Right renal cortex interstitium (tissue), 3 donors: ENCODE results near the gene ADGRA3. TPM values are rescaled to one million over a fixed set of nuclear protein-coding genes. Genes with fewer than 3 reads are reported as not detected.
A peak's percentile ranks its signal among the peaks of the same experiment; 100 is the strongest.
"Not testable (repeated sequence)": the region's sequence is repeated elsewhere in the genome, so short reads cannot be mapped to it uniquely, and the experiment has no call there.

Source experiments
- DNase-seq, 3 donors: peaks; one replicate each; pipeline ENCODE4 v3.0.0-alpha.2; 2013; ENCODE audit warnings: low read depth in 3 of 3, low spot score in 2 of 3
- polyA plus RNA-seq, 3 donors: library from polyadenylated mRNA; unstranded; fragments of 120-200 nt; gene quantifications; one replicate each; pipeline ENCODE4 v1.2.1, GENCODE V29; 2013; ENCODE audit not compliant: insufficient read length in 3 of 3

ADGRA3 gene
- polyA plus RNA-seq, 3 donors = 54.8 to 60.7 (median 55.7) TPM

DNA sequence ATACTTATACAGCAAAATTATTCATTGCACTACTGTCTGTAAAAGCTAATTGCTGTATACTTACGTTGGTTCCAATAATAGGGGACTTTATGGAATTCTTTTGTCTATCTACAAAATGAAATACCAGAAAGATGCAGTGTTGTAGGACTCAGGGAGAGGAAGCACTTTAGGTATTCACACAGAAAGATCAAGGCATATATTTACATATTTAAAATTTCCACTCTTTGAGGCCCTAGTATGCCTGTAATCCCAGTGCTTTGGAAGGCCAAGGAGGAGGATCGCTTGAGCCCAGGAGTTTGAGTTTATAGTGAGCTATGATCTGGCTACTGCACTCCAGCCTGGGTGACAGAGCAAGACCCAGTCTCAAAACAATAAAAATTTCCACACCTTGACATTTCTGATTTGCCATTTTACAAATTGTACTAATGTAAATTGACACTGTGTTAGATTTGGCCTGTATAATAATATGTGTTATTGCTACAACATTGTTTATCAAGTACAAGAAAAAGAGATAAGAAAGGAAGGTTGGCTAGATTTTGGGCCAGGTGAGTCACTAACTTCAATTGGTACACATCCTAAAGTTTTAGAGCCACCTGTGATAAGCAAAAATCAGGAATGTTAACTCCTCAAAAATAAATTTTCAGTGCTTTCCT, 35.1 kb downstream of the ADGRA3 start:
- no peak for DNase-seq

DNA sequence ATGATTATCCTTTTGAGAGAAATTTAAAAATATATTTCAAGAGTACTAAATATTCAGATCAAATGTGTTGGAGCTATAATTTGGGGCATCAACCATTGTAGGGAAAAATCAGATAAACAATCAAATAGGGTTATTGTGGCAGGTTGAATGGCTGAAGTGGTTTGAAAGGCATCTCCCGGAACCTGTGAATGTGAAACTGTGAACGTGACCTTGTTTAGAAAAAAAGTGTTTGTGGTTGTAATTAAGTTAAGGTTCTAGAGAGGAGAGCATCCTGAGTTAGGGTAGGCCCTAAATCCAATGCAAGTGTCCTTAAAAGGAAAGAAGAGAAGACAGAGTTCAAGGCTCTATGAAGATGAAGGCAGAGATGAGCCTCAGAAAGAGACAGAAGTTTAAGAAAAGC, 37.4 kb downstream of the ADGRA3 start:
- no peak for DNase-seq

DNA sequence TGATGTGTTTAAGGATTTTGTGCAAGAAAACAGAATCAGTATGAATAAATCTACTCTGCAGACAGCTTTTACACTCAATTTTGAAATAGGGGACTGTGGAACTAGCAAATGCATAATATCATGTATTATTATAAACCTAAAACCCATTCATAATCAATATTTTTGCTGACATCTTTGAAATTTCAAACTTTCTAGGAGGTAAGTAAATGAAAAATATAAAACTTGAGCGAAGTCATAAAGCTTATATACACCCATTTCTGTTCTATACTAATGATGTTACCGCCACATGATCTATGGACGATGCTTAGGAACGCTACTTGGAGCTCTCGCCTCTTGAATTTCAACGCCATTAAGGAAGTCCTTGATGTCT, 38.1 kb downstream of the ADGRA3 start:
- DNase-seq = no peak

DNA sequence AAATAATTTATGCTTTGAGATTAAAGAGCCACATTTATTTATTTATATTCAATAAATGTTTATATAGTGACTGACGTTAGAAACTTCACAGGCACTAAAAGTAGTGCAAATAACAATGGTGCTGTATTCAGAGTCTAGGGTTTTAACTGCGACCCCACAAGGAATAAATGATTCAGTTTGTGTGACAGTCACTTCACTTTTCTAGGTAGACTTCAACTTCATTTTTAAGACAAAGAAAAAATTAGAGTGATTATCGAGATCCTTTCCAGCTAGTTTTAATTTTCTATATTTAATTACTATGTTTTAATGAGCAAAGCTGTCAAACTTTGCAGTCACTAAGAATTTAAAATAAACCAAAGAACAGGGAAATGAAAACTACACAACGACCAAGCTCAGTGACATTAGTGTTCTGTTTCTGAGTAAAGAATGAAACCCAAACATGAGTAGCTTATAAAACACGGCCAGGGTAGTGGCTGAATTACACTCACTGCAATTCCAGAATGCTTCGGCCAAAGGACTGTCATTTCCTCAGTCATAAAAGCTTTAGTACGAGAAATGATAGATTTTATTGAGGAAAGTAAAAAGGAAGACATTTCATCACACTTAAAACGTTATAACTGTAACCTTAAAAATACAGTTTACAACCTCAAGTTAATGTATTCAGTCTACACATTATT, 38.6 kb downstream of the ADGRA3 start:
- DNase-seq = no peak

DNA sequence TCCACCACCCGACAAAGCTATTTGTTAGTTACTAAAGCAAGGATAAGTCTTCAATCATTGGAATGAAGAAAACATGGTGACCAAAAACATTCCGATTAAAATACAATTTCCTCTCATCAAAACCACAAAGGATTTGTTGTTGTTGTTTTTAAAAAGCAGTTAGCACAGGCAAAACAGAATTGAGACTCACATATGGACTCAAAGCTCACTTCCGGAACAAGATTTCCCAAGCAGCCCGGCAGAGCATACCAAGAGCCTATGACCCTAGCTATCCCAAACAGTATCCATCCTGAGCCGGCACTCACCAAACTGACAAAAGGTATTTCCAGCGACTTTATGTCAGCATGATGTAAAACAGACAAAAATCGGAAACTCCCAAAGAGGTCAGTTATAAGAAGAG, 39.9 kb downstream of the ADGRA3 start:
- no peak for DNase-seq

DNA sequence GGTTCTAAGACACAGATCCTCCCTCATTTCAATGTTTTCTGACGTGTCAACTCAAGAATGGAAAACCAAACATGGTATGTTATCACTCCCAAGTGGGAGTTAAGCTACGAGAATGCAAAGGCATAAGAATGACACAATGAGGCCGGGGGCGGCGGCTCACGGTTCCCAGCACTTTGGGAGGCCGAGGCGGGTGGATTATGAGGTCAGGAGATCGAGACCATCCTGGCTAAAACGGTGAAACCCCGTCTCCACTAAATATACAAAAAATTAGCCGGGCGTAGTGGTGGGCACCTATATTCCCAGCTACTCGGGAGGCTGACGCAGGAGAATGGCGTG, 40.6 kb downstream of the ADGRA3 start:
- DNase-seq = not testable (repeated sequence)

DNA sequence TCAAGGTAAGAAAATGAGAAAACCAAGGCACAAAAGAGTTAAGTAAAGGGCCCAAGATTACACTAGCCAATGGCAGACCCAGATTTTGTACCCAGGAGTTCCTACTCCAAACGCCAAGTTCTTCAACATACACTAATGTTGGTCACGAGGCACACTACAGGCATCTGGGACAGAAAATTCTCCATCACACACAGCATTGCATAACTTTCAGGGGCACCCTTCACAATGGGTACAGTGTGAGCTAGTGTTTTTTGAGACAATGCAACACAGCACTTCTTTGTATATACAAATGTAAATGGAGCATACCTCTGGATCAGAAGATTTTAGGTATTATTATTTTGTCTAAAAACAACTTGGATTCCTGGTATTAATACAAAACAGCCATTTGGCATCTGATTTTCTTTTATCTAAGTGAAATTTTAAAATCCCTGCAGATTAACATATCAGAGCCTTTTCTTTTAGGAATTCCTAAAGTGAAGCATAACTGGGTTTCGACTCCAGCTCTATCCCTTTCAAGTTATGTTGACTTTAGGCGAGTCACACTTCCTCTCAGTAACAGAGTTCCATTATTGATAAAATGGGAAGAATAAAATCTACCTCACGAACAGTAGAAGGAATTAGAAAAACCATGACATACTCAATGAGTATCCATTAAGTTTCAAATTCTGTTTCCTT, 41.1 kb downstream of the ADGRA3 start:
- no peak for DNase-seq

DNA sequence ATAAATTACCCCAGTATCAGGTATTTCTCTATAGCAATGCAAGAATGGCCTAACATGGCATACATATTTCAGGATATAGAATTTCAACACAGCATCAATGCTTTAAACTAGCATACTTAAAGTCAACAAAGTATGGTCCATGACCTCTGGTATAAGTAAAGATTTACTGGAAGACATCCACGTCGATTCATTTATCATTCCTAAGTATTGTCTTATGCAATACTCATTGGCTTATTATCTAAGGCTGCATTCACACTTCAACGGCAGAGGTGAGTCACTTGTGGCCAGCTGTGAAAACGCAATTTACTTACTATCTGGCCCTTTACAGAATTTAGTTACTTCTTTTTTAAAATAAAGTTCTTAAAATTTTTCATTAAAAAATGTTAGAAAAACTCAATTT, 42.6 kb downstream of the ADGRA3 start:
- no peak for DNase-seq

DNA sequence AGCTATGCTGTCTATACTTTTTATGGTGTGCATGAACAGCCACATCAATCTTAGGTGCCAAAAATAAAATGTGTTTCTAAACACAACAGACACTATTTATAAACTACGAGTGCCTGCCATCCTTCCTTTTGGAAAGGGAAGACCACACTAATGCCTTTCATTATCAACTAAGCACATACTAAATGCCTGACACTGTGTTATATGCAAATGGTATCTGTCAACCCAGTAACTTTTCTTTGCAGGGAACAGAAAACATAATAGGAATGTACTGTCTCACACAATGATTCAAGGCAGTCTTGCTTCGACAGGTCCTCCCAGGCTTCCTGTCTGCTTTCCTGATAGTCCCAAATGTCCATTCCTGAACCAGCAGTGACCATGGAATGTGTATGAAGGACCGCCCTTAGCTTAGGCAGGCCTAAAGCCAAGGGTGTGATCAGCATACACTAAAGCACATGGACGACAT, 43.8 kb downstream of the ADGRA3 start:
- no peak for DNase-seq

DNA sequence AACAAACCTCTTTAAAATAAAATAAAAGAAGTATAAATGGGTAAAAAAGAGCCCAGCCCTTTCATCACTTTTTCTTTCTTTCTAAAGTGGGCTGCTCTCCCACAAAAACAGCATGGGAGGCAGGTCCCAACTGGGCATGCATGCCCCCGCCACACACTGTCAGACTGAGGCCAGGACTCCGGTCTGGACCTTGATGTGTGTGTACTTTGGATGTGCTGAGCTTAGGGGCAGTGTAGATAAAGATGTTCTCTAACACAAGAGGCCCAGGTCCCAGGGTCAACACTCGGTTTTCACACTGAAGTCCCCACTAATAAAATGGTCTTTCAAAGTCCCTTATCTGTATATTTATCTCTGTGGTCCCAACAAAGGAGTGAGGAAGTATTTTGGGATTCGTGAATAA, 44.4 kb downstream of the ADGRA3 start:
- DNase-seq = no peak

DNA sequence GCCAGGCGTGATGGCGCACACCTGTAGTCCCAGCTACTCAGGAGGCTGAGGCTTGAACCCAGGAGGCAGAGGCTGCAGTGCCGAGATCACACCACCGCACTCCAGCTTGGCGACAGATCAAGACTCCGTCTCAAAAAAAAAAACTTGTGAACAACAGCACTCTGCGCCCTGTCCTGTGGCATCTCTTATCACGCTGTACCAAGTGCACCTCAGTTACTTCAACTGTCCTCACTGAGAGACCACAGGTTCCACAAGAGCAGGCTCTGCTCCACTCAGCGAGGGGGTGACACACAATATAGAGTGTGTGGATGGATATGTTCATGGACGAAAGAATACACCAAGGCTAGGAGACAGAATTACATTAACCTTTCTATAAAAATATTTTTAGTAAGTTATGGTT, 49.3 kb downstream of the ADGRA3 start:
- DNase-seq = no peak

DNA sequence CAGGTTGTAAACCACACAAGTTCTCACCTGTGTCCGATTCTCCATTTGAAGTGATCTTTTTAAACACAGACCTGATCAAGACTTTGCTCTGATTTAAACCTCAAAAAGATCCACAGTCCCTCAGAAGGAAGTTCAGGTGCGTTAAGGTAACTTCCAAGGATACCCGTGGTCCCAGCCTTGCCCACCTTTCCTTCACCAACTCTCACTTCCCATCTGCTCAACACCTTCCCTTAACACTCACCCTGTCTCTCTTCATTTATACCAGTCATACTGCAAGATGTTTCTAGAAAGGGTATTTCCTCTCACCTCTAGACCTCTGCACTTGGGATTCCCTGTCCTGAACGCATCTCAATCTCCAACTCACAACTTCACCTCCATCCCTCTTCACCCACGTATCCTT, 49.9 kb downstream of the ADGRA3 start:
- no peak for DNase-seq

DNA sequence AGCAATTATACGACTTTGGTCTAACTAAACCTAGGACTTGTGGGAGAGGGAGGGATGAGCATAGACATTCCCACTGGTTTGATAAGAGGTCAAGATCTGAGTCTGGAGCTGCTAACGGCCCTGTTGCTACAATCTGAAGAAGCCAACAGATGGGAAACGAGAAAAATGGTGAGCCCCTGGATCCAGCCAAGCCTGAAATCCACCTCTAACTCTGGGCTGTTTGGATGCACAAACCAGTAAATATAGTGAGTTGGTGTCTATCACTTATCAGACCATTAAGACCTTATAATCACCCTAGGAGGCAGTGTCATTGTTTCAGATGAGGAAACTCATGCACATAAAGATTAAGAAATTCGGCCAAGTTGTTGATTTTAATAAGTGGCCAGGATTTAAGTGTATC, 50.5 kb downstream of the ADGRA3 start:
- DNase-seq = no peak

DNA sequence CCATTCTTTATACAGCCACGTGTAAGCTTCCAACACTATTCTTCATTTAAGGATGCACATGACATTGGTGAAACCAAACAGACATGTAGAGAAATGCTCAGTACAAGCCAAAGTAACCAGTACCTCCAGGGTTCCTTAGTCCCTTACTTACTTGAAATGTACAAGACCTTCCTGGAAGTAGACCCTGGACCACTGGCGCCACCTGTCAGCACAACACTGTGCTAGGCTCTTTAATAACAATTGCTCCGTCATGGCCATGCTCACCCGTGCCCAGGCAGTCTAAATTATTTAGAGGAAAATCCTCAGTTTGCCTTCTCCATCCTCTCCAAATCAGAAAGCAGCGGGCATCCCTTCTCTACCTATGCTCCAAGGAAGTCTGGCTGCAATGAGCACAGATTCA, 52.7 kb downstream of the ADGRA3 start:
- no peak for DNase-seq

DNA sequence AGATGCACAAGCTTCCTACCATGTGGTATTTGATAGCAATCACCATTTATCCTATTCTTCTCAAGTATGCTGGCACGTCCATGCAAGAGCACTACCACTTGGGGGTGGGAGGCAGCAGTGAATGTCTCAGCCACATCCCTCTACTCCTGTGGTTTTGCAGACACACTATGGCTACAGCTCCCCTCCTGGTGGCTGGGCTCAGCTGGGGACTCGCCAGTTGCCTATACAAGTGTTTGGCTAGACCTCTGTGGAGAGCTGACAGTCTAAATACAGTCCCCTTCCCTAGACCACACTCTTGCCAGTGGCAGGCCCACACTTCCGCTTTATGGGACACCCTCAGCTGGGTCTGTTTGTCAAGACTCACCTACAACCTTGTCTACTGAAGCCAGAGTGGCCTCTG, 53.2 kb downstream of the ADGRA3 start:
- DNase-seq = no peak

DNA sequence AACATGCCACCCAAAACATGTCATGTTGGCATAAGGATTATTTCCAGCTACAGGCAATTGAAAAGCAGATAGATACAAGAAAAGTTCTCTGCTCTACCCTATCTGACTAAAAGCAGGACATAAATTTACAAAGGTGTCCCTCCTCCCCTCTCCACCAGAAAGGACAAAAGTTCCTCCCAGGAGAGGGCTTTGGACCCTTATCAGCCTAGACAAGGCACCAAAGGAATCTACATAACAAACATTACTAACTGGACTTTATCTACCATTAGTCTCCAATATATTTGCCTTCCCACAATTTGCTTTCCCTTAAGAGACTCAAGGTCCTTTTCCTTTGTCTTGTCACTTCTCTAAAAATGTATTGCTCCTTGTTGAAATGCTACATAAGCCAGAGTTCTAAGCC, 55.6 kb downstream of the ADGRA3 start:
- no peak for DNase-seq

DNA sequence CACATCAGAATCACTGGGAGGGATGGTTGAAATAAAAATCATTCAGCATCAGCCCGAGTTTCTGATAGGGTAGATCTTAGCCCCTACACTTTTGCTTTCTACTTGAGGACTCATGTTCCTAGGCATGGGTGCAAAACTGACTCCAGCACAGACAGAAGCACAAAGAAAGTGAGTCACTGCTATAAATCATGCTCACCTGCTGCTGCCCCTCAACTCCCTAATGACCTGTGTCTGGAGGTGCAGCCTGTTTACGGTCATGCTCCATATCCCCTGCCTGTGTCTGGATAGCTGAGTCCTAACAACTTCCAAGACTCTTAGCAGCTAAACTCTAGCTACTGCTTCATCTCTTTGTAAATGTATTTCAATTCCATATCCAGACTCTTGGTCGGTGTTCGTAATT, 57.8 kb downstream of the ADGRA3 start:
- peak in 2 of 3 donors; percentile 40 to 42 for DNase-seq

DNA sequence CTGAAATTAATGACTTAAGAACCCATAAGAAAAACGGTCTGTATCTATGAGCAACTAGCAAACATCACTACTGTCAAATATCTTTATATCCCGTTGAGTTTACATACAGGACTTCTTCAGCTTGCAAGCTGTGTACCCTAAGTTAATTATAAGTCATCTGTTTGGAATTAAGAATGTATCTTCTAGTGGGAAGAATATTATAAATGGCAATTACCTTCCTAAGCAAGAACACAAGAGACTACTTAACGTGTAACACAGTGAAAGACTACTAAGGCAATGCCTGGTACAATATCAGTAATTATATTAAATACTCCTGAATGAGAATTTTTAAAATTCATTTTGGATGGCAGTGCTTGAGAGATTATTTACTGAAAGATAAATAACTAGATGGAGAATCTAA, 58.5 kb downstream of the ADGRA3 start:
- DNase-seq = no peak

DNA sequence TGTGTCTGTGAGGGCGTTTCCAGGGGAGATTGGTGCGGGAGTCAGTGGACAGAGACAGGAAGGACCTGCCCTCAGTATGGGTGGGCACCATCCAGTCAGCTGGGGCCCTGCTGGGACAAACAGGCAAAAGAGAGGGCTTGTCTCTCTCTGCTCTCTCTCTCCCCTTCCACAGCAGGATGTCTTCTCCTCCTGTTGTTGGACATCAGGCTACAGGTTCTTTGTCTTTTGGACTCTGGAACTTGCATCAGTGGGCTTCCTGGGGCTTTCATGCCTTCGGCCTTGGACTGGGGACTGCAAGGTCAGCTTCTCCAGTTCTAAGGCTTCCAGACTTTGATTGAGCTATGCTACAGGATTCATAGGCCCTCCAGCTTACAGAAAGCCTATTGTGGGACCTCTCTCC, 59.6 kb downstream of the ADGRA3 start:
- DNase-seq = no peak

DNA sequence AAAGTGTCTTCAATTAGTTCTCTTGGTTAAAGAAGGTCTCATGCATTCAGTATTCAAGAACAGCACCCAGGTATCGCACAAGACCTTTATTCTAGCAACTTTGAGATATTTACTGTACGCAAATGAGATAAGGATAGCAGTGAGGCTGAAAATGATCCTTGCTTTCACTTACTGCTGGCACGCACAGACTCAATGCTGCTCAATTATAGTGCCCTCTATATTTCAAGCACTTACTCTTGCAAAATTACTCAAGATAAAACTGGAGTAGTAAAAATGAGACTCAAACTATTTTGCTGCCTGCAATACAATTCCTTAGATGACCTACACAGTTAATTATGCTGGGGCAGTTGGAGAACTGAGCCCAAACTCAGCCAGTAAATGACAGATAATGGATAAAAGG, 60.9 kb downstream of the ADGRA3 start:
- DNase-seq = no peak

DNA sequence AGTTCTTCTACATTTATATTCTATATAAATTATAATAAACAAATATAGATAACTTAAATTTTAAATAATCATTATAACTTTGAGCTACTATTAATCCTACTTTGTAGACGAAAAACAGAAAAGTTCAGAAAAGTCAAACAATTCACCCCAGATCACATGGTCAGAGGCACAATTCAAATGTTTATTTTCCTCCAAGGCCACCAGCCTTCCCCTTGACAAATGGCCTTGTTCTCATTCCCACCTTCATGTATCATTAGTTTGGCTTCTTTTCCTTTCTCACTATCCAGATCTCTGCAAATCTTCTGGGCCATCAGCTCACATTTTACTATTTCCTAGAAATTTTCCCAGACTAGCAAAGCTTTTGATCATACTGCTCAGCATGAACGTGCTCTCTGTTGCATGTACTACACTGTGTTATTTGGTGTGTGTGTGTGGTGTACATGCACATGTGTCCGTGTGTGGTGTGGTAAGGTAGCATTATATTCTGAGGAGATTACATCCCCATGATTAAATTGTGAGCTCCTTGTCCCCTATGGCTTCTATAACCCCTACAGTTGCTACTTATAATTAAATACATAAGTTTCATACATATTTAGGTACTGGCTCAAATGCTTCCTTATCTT, 61.5 kb downstream of the ADGRA3 start:
- DNase-seq = no peak

DNA sequence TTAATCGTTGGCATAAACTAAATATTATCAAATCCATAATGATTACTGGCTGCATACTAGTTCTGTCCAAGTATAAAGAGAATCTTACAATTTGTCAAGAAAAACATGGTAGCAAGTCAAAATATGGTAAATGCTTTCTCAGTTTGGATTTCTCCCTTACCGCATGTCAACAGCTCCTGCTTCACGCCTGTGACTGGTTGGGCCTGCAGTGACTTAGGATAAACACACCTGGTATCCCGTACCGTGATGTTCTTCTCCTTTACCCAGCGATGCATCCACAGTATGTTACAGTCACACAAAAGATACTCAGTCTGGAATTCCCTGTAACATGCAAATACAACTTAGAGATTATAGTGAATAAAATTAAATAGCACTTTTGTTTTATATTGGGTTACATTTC, 71.1 kb downstream of the ADGRA3 start:
- no peak for DNase-seq
